IMR-90 (cell line): ENCODE measurements around the gene NDUFAF7. TPM values are rescaled to one million over a fixed set of nuclear protein-coding genes. Genes with fewer than 3 reads are reported as not detected.

ENCODE experiments used
- ATAC-seq: fragments of 200-7000 bp; cut with Tn5 transposase; 2 replicates; pipeline ENCODE4 v1.9.1; 2020; ENCODE audit warnings: low read depth, mild to moderate bottlenecking, moderate library complexity
- BruUV-seq: library from RNA; stranded (reverse); fragments of 400-500 nt; replicated peaks from 2 replicates; lab custom pipeline; 2021; lab: Mats Ljungman, UMichigan
- CTCF ChIA-PET: fragments of 300-600 bp; formaldehyde crosslinking; extraction: SDS; loops from one replicate; lab custom pipeline; 2021; ENCODE audit warnings: antibody characterized with exemption; lab: Yijun Ruan, JAX
- POLR2A ChIA-PET: fragments of 300-600 bp; sonication (Branson Sonifier 250); formaldehyde crosslinking; loops from one replicate; lab custom pipeline; 2022; ENCODE audit warnings: antibody characterized with exemption; ENCODE audit not compliant: unreplicated experiment; lab: Charles Lee
- DNase-seq: peaks from one replicate; pipeline ENCODE4 v3.0.0; 2013
- H2AFZ ChIP-seq: replicated peaks from 2 replicates; pipeline ENCODE3; 2013; ENCODE audit warnings: low read length, mild to moderate bottlenecking; ENCODE audit not compliant: poor library complexity
- H2AK5ac ChIP-seq: 2 replicates; pipeline ENCODE4 v1.6.1; 2013; ENCODE audit warnings: low read depth, low read length, inconsistent platforms
- H2AK9ac ChIP-seq: replicated peaks from 2 replicates; pipeline ENCODE3; 2013; ENCODE audit warnings: mild to moderate bottlenecking, low read depth, low read length, moderate library complexity; ENCODE audit not compliant: poor library complexity
- H2BK120ac ChIP-seq: 2 replicates; pipeline ENCODE4 v1.6.1; 2013; ENCODE audit warnings: low read depth, low read length, inconsistent platforms
- H2BK15ac ChIP-seq: 3 replicates; pipeline ENCODE4 v1.6.1; 2013; ENCODE audit warnings: low read depth, low read length, inconsistent platforms
- H2BK20ac ChIP-seq: 2 replicates; pipeline ENCODE4 v1.6.1; 2013; ENCODE audit warnings: low read depth, mild to moderate bottlenecking, inconsistent platforms, low read length, moderate library complexity
- H2BK5ac ChIP-seq: 2 replicates; pipeline ENCODE4 v1.6.1; 2013; ENCODE audit warnings: mild to moderate bottlenecking, low read depth, low read length, inconsistent platforms; ENCODE audit not compliant: poor library complexity, severe bottlenecking
- H3K14ac ChIP-seq: replicated peaks from 2 replicates; pipeline ENCODE4 v1.6.1; 2013; ENCODE audit warnings: low read depth, low read length, inconsistent platforms
- H3K18ac ChIP-seq: 2 replicates; pipeline ENCODE4 v1.6.1; 2013; ENCODE audit warnings: low read depth, low read length, control low read depth
- H3K23ac ChIP-seq: 2 replicates; pipeline ENCODE4 v1.6.1; 2013; ENCODE audit warnings: low read depth, low read length, inconsistent platforms
- H3K27ac ChIP-seq: 2 replicates; pipeline ENCODE4 v1.5.1; 2013; ENCODE audit warnings: mild to moderate bottlenecking, control low read depth, low read length; ENCODE audit not compliant: insufficient read depth
- H3K27me3 ChIP-seq: 2 replicates; pipeline ENCODE4 v1.6.1; 2013; ENCODE audit warnings: low read length; ENCODE audit not compliant: control insufficient read depth, insufficient read depth
- H3K36me3 ChIP-seq: 2 replicates; pipeline ENCODE4 v1.6.1; 2013; ENCODE audit warnings: low read length, mixed read lengths; ENCODE audit not compliant: control insufficient read depth, insufficient read depth
- H3K4ac ChIP-seq: 2 replicates; pipeline ENCODE4 v1.6.1; 2013; ENCODE audit warnings: low read depth, low read length, inconsistent platforms
- H3K4me1 ChIP-seq: 2 replicates; pipeline ENCODE4 v1.6.1; 2013; ENCODE audit warnings: low read length, mixed read lengths; ENCODE audit not compliant: control insufficient read depth, insufficient read depth
- H3K4me2 ChIP-seq: 2 replicates; pipeline ENCODE4 v1.6.1; 2013; ENCODE audit warnings: low read depth, mild to moderate bottlenecking, control low read depth, low read length, moderate library complexity
- H3K4me3 ChIP-seq: 2 replicates; pipeline ENCODE4 v1.5.1; 2013; ENCODE audit warnings: low read depth, mild to moderate bottlenecking, control low read depth, low read length, moderate library complexity; ENCODE audit not compliant: insufficient read depth
- H3K56ac ChIP-seq: 2 replicates; pipeline ENCODE4 v1.6.1; 2013; ENCODE audit warnings: low read length, inconsistent platforms; ENCODE audit not compliant: insufficient read depth; ENCODE audit errors: extremely low read depth
- H3K79me1 ChIP-seq, 2 experiments: 2 replicates each; pipeline ENCODE4 v1.6.1; 2013; ENCODE audit warnings: low read length in 2 of 2, inconsistent platforms in 1 of 2, low read depth in 1 of 2
- H3K9ac ChIP-seq: 2 replicates; pipeline ENCODE4 v1.6.1; 2013; ENCODE audit warnings: low read depth, low read length, control low read depth
- H3K9me1 ChIP-seq: 2 replicates; pipeline ENCODE4 v1.6.1; 2013; ENCODE audit warnings: low read length, inconsistent platforms; ENCODE audit not compliant: insufficient read depth
- H3K9me3 ChIP-seq: 2 replicates; pipeline ENCODE4 v1.6.1; 2013; ENCODE audit warnings: low read length; ENCODE audit not compliant: control insufficient read depth, insufficient read depth
- H4K20me1 ChIP-seq: 2 replicates; pipeline ENCODE4 v1.6.1; 2013; ENCODE audit warnings: low read length, inconsistent platforms; ENCODE audit not compliant: insufficient read depth
- H4K5ac ChIP-seq: 2 replicates; pipeline ENCODE4 v1.6.1; 2013; ENCODE audit warnings: mild to moderate bottlenecking, low read depth, low read length, control low read depth
- H4K8ac ChIP-seq, 2 experiments: 2 replicates each; pipeline ENCODE4 v1.6.1; 2013; ENCODE audit warnings: low read depth in 2 of 2, low read length in 2 of 2, control low read depth in 1 of 2, inconsistent platforms in 1 of 2
- H4K91ac ChIP-seq: 2 replicates; pipeline ENCODE4 v1.6.1; 2013; ENCODE audit warnings: low read depth, low read length, inconsistent platforms; ENCODE audit not compliant: insufficient read depth
- CEBPB ChIP-seq: IDR thresholded peaks from 2 replicates; pipeline ENCODE4 v1.6.1; 2012; ENCODE audit warnings: low read depth, low read length, improper control_type of control experiment
- CHD1 ChIP-seq: IDR thresholded peaks from 2 replicates; pipeline ENCODE4 v1.6.1; 2012; ENCODE audit warnings: low read depth, low read length, improper control_type of control experiment
- RAD21 ChIP-seq: IDR thresholded peaks from 2 replicates; pipeline ENCODE4 v1.6.1; 2012; ENCODE audit warnings: low read length, improper control_type of control experiment
- WGBS, 2 experiments: methylation state at CpG; one replicate each; pipeline versions ENCODE4 v1.1.5 to v1.1.7; 2013; ENCODE audit warnings: missing lambda C conversion rate in 2 of 2; ENCODE audit not compliant: insufficient read length in 1 of 2; ENCODE audit errors: extremely low coverage in 2 of 2; 5-methylcytosine and 5-hydroxymethylcytosine counted together
- dilution Hi-C: fragments of 300-500 bp; cut with HindIII; formaldehyde crosslinking; loops from one replicate; pipeline ENCODE4 v1.14.3; 2018; ENCODE audit warnings: low sequenced_read_pairs; ENCODE audit not compliant: unreplicated experiment
- in situ Hi-C: fragments of 300-500 bp; cut with MboI; formaldehyde crosslinking; loops from 3 replicates; pipeline ENCODE4 v1.14.3; 2019; ENCODE audit warnings: low sequenced_read_pairs, inconsistent platforms, mixed read lengths
- intact Hi-C: fragments of 100-400 bp; cut with micrococcal nuclease; formaldehyde crosslinking; loops from 2 replicates; pipeline ENCODE4 v1.10.0; 2022
- polyA plus RNA-seq, 3 experiments: library from polyadenylated mRNA; depleted of rRNA; stranded (reverse); fragments of >200 nt; gene quantifications; 2 replicates each; pipeline ENCODE4 v1.2.3, GENCODE V29; 2012; ENCODE audit warnings: low replicate concordance in 1 of 3
- total RNA-seq: library from RNA; depleted of rRNA; stranded (reverse); fragments of >200 nt; gene quantifications from 2 replicates; pipeline ENCODE4 v1.2.3, GENCODE V29; 2012

NDUFAF7 gene
- total and polyA plus RNA-seq, 2 of the 4 experiments (the other 2 are of a cell fraction), result 9.9 to 17.4 TPM

- no TSS peak for BruUV-seq
- DNase-seq, result peak; percentile 19
These were observed 43.0 kb downstream of the NDUFAF7 start for GRCh38 chr2:37274359-37274965.

More at GRCh38 chr2:37274359-37274965, 43.0 kb downstream of the NDUFAF7 start:
- H3K9me1 ChIP-seq, result peaks cover 2% of the 10 kb centered on the region; the same call in 1 of the 2 replicates
- H3K4ac ChIP-seq, result no peak overlapping the region
- H3K79me1 ChIP-seq, result peaks cover 3 to 12% of the 10 kb centered on the region in 2 experiments; a peak in 3 of 4 replicates
- H2AK9ac ChIP-seq, result no peak overlapping the region
- H2BK20ac ChIP-seq, result peak overlapping the region; percentile 8; the same call in 1 of the 2 replicates
- dilution Hi-C loops, result no loop called here
- no peaks in the 10 kb centered on the region for H3K27me3 ChIP-seq
- no peak overlapping the region for H3K9ac ChIP-seq
- in situ Hi-C loops, result no loop called here
- H4K8ac ChIP-seq, result no peak overlapping the region
- ChIA-PET CTCF (no interaction called here), POLR2A (no interaction called here)
- peaks cover 11% of the 10 kb centered on the region for H3K36me3 ChIP-seq
- intact Hi-C loops, result no loop called here
- no peak overlapping the region for H3K18ac ChIP-seq
- H3K9me3 ChIP-seq, result no peaks in the 10 kb centered on the region
- peak overlapping the region; percentile 48; the same call in 1 of the 2 replicates for H3K23ac ChIP-seq
- peak overlapping the region; percentile 36; the same call in 1 of the 2 replicates for H3K27ac ChIP-seq
- H3K4me1 ChIP-seq, result peaks cover 4% of the 10 kb centered on the region; the same call in 1 of the 2 replicates
- no peak overlapping the region for H2BK15ac ChIP-seq
- H2AFZ ChIP-seq, result no peak overlapping the region
- H4K20me1 ChIP-seq, result no peaks in the 10 kb centered on the region
- no peak for TF ChIP-seq CHD1
- 0 out of 2 replicates have a peak, but pooled peaks have one; percentile 9 for TF ChIP-seq CEBPB
- no peak for TF ChIP-seq RAD21
- H2BK5ac ChIP-seq, result peak overlapping the region; percentile 15
- H3K56ac ChIP-seq, result no peak overlapping the region
- 0 out of 2 replicates have a peak overlapping the region, but pooled peaks have one; percentile 30 for H3K4me2 ChIP-seq
- no peak overlapping the region for H3K4me3 ChIP-seq
- peak; percentile 46 for ATAC-seq
- H4K91ac ChIP-seq, result no peak overlapping the region; the same call in 1 of the 2 replicates
- H2AK5ac ChIP-seq, result no peak overlapping the region
- H2BK120ac ChIP-seq, result no peak overlapping the region
- H4K5ac ChIP-seq, result no peak overlapping the region
- WGBS, 2 experiments, result no CpG with 5 or more reads among the region's 6 CpGs
- H3K14ac ChIP-seq, result 0 out of 2 replicates have a peak overlapping the region, but pooled peaks have one; percentile 22
